ENCODE results near the gene KIF5A.
A peak's percentile ranks its signal among the peaks of the same experiment; 100 is the strongest.

Gene KIF5A

GRCh38 chr12:57581802-57582201, 32.0 kb downstream of the KIF5A start:
- H3K27me3 ChIP-seq (ENCODE audit: insufficient read depth, insufficient read length): no peaks in the 10 kb centered on the region
- H3K9ac ChIP-seq (ENCODE audit: insufficient read length, low read depth): no peak overlapping the region
- DNase-seq (ENCODE audit: low read depth, low spot score): no peak
- H3K4me1 ChIP-seq (ENCODE audit: insufficient read depth, insufficient read length): peaks cover 2% of the 10 kb centered on the region
- H3K36me3 ChIP-seq (ENCODE audit: insufficient read depth, insufficient read length, low read length): peaks cover 3% of the 10 kb centered on the region
- TF ChIP-seq SUZ12 (IDR thresholded peaks at IDR 0.05; ENCODE audit: extremely low read depth, insufficient read depth, insufficient read length) (no peak), YY1 (IDR thresholded peaks at IDR 0.05; ENCODE audit: insufficient read depth, insufficient read length) (no peak), ZNF274 (IDR thresholded peaks at IDR 0.05; ENCODE audit: low read depth, low read length) (no peak)
- H3K4me3 ChIP-seq (ENCODE audit: insufficient read length, low read depth): no peak overlapping the region
- H3K9me3 ChIP-seq (ENCODE audit: insufficient read depth, low read length): no peaks in the 10 kb centered on the region

GRCh38 chr12:57582440-57582839, 32.6 kb downstream of the KIF5A start:
- Histone ChIP-seq H3K27me3 (ENCODE audit: insufficient read depth, insufficient read length) (no peaks in the 10 kb centered on the region), H3K9me3 (ENCODE audit: insufficient read depth, low read length) (no peaks in the 10 kb centered on the region), H3K4me1 (ENCODE audit: insufficient read depth, insufficient read length) (peaks cover 2% of the 10 kb centered on the region), H3K4me3 (ENCODE audit: insufficient read length, low read depth) (no peak overlapping the region), H3K36me3 (ENCODE audit: insufficient read depth, insufficient read length, low read length) (peaks cover 3% of the 10 kb centered on the region), H3K9ac (ENCODE audit: insufficient read length, low read depth) (no peak overlapping the region)
- no peak for TF ChIP-seq SUZ12 (IDR thresholded peaks at IDR 0.05; ENCODE audit: extremely low read depth, insufficient read depth, insufficient read length)
- no peak for DNase-seq (ENCODE audit: low read depth, low spot score)

GRCh38 chr12:57583008-57583831, 33.4 kb downstream of the KIF5A start:
- TF ChIP-seq SUZ12 (IDR thresholded peaks at IDR 0.05; ENCODE audit: extremely low read depth, insufficient read depth, insufficient read length): no peak
- no peak for TF ChIP-seq ZNF274 (IDR thresholded peaks at IDR 0.05; ENCODE audit: low read depth, low read length)
- no peak for TF ChIP-seq YY1 (IDR thresholded peaks at IDR 0.05; ENCODE audit: insufficient read depth, insufficient read length)
- Histone ChIP-seq H3K4me1 (ENCODE audit: insufficient read depth, insufficient read length) (peaks cover 2% of the 10 kb centered on the region), H3K9me3 (ENCODE audit: insufficient read depth, low read length) (no peaks in the 10 kb centered on the region), H3K9ac (ENCODE audit: insufficient read length, low read depth) (no peak overlapping the region), H3K27me3 (ENCODE audit: insufficient read depth, insufficient read length) (no peaks in the 10 kb centered on the region), H3K4me3 (ENCODE audit: insufficient read length, low read depth) (no peak overlapping the region), H3K36me3 (ENCODE audit: insufficient read depth, insufficient read length, low read length) (peaks cover 3% of the 10 kb centered on the region)
- DNase-seq (ENCODE audit: low read depth, low spot score): peak; percentile 82

GRCh38 chr12:57584050-57584449, 34.2 kb downstream of the KIF5A start:
- Histone ChIP-seq H3K36me3 (ENCODE audit: insufficient read depth, insufficient read length, low read length) (no peaks in the 10 kb centered on the region), H3K4me3 (ENCODE audit: insufficient read length, low read depth) (no peak overlapping the region), H3K27me3 (ENCODE audit: insufficient read depth, insufficient read length) (no peaks in the 10 kb centered on the region), H3K4me1 (ENCODE audit: insufficient read depth, insufficient read length) (peaks cover 2% of the 10 kb centered on the region), H3K9me3 (ENCODE audit: insufficient read depth, low read length) (no peaks in the 10 kb centered on the region), H3K9ac (ENCODE audit: insufficient read length, low read depth) (no peak overlapping the region)
- DNase-seq (ENCODE audit: low read depth, low spot score): no peak
- TF ChIP-seq ZNF274 (IDR thresholded peaks at IDR 0.05; ENCODE audit: low read depth, low read length) (no peak), SUZ12 (IDR thresholded peaks at IDR 0.05; ENCODE audit: extremely low read depth, insufficient read depth, insufficient read length) (no peak), YY1 (IDR thresholded peaks at IDR 0.05; ENCODE audit: insufficient read depth, insufficient read length) (no peak)

GRCh38 chr12:57584690-57585089, 34.8 kb downstream of the KIF5A start:
- no peak for DNase-seq (ENCODE audit: low read depth, low spot score)
- no peaks in the 10 kb centered on the region for H3K9me3 ChIP-seq (ENCODE audit: insufficient read depth, low read length)
- TF ChIP-seq SUZ12 (IDR thresholded peaks at IDR 0.05; ENCODE audit: extremely low read depth, insufficient read depth, insufficient read length): no peak
- no peak for TF ChIP-seq YY1 (IDR thresholded peaks at IDR 0.05; ENCODE audit: insufficient read depth, insufficient read length)
- no peak for TF ChIP-seq ZNF274 (IDR thresholded peaks at IDR 0.05; ENCODE audit: low read depth, low read length)
- H3K9ac ChIP-seq (ENCODE audit: insufficient read length, low read depth): no peak overlapping the region
- no peaks in the 10 kb centered on the region for H3K27me3 ChIP-seq (ENCODE audit: insufficient read depth, insufficient read length)
- no peak overlapping the region for H3K4me3 ChIP-seq (ENCODE audit: insufficient read length, low read depth)
- peaks cover 2% of the 10 kb centered on the region for H3K4me1 ChIP-seq (ENCODE audit: insufficient read depth, insufficient read length)
- H3K36me3 ChIP-seq (ENCODE audit: insufficient read depth, insufficient read length, low read length): no peaks in the 10 kb centered on the region

- no peak overlapping the region for H3K9ac ChIP-seq (ENCODE audit: insufficient read length, low read depth)
- H3K4me3 ChIP-seq (ENCODE audit: insufficient read length, low read depth): no peak overlapping the region
- TF ChIP-seq YY1 (IDR thresholded peaks at IDR 0.05; ENCODE audit: insufficient read depth, insufficient read length): no peak
- no peak for TF ChIP-seq ZNF274 (IDR thresholded peaks at IDR 0.05; ENCODE audit: low read depth, low read length)
- no peak for TF ChIP-seq SUZ12 (IDR thresholded peaks at IDR 0.05; ENCODE audit: extremely low read depth, insufficient read depth, insufficient read length)
- DNase-seq (ENCODE audit: low read depth, low spot score): no peak
- H3K36me3 ChIP-seq (ENCODE audit: insufficient read depth, insufficient read length, low read length): no peaks in the 10 kb centered on the region
- peaks cover 2% of the 10 kb centered on the region for H3K4me1 ChIP-seq (ENCODE audit: insufficient read depth, insufficient read length)
- no peaks in the 10 kb centered on the region for H3K27me3 ChIP-seq (ENCODE audit: insufficient read depth, insufficient read length)
- no peaks in the 10 kb centered on the region for H3K9me3 ChIP-seq (ENCODE audit: insufficient read depth, low read length)
These were observed 35.3 kb downstream of the KIF5A start for GRCh38 chr12:57585156-57585555.

GRCh38 chr12:57586128-57586527, 36.3 kb downstream of the KIF5A start:
- H3K4me1 ChIP-seq (ENCODE audit: insufficient read depth, insufficient read length): no peaks in the 10 kb centered on the region
- H3K9ac ChIP-seq (ENCODE audit: insufficient read length, low read depth): no peak overlapping the region
- H3K27me3 ChIP-seq (ENCODE audit: insufficient read depth, insufficient read length): no peaks in the 10 kb centered on the region
- TF ChIP-seq SUZ12 (IDR thresholded peaks at IDR 0.05; ENCODE audit: extremely low read depth, insufficient read depth, insufficient read length): no peak
- no peak for TF ChIP-seq YY1 (IDR thresholded peaks at IDR 0.05; ENCODE audit: insufficient read depth, insufficient read length)
- TF ChIP-seq ZNF274 (IDR thresholded peaks at IDR 0.05; ENCODE audit: low read depth, low read length): no peak
- DNase-seq (ENCODE audit: low read depth, low spot score): no peak
- H3K36me3 ChIP-seq (ENCODE audit: insufficient read depth, insufficient read length, low read length): no peaks in the 10 kb centered on the region
- H3K9me3 ChIP-seq (ENCODE audit: insufficient read depth, low read length): no peaks in the 10 kb centered on the region
- H3K4me3 ChIP-seq (ENCODE audit: insufficient read length, low read depth): no peak overlapping the region

Measured in NT2/D1 (cell line).